NCI-H2107 treated with DMSO at 0.1 percent for 48 hours (cell line): ENCODE data around the gene NRGN.
"Not testable (repeated sequence)": the region's sequence is repeated elsewhere in the genome, so short reads cannot be mapped to it uniquely, and the experiment has no call there.

Experiments used
- DNase-seq: peaks from one replicate; lab custom pipeline; 2025; ENCODE audit not compliant: unreplicated experiment; lab: John Stamatoyannopoulos, UW

Gene NRGN

GRCh38 chr11:124756033-124756752 lies 16.5 kb downstream of the NRGN start:
- no peak for DNase-seq

- DNase-seq = no peak
Observed at GRCh38 chr11:124756753-124757227, 17.0 kb downstream of the NRGN start.

- DNase-seq = no peak
Observed at GRCh38 chr11:124757320-124757719, 17.6 kb downstream of the NRGN start.

- peak; percentile 26 for DNase-seq
Observed at GRCh38 chr11:124758355-124759265, 18.9 kb downstream of the NRGN start.

- DNase-seq = no peak
Observed at GRCh38 chr11:124759266-124760204, 19.8 kb downstream of the NRGN start.

GRCh38 chr11:124760205-124760652 lies 20.5 kb downstream of the NRGN start:
- no peak for DNase-seq

GRCh38 chr11:124760806-124761205 lies 21.1 kb downstream of the NRGN start:
- no peak for DNase-seq

GRCh38 chr11:124761301-124762104 lies 21.8 kb downstream of the NRGN start:
- DNase-seq = no peak

- no peak for DNase-seq
Observed at GRCh38 chr11:124762105-124762623, 22.4 kb downstream of the NRGN start, which contains the start of gene ESAM. ESAM (minus strand) TSS chr11:124762290; CDS start chr11:124762154, 136 bp downstream.

- DNase-seq = no peak
Observed at GRCh38 chr11:124762624-124763155, 22.9 kb downstream of the NRGN start.

- DNase-seq = peak; percentile 7
Observed at GRCh38 chr11:124763156-124763947, 23.6 kb downstream of the NRGN start.

GRCh38 chr11:124766156-124766555 lies 26.4 kb downstream of the NRGN start:
- no peak for DNase-seq

GRCh38 chr11:124768914-124769313 lies 29.2 kb downstream of the NRGN start:
- no peak for DNase-seq

- no peak for DNase-seq
Observed at GRCh38 chr11:124769806-124770774, 30.3 kb downstream of the NRGN start.

GRCh38 chr11:124770959-124771358 lies 31.2 kb downstream of the NRGN start:
- DNase-seq = not testable (repeated sequence)

- no peak for DNase-seq
Observed at GRCh38 chr11:124776865-124777645, 37.3 kb downstream of the NRGN start.

- no peak for DNase-seq
Observed at GRCh38 chr11:124778281-124778680, 38.5 kb downstream of the NRGN start.
